Testis (tissue), 2 donors: ENCODE measurements around the gene GABARAPL2.

Experiments
- POLR2A ChIP-seq: fragments of 450-650 bp; IDR thresholded peaks from one replicate; pipeline ENCODE4 v1.6.1; 2017; ENCODE audit warnings: antibody characterized with exemption, mild to moderate bottlenecking, moderate library complexity
- TF ChIP-seq, protein P1 (sequence below), 3 experiments: fragments of 450-650 bp in 2 of 3; fragments of 200-600 bp in 1 of 3; sonication (generic) in 1 of 3; IDR thresholded peaks; one replicate each; pipeline ENCODE4 v1.5.1; 2016 to 2019; ENCODE audit warnings: antibody characterized with exemption in 3 of 3, mild to moderate bottlenecking in 2 of 3, moderate library complexity in 1 of 3

DNA sequence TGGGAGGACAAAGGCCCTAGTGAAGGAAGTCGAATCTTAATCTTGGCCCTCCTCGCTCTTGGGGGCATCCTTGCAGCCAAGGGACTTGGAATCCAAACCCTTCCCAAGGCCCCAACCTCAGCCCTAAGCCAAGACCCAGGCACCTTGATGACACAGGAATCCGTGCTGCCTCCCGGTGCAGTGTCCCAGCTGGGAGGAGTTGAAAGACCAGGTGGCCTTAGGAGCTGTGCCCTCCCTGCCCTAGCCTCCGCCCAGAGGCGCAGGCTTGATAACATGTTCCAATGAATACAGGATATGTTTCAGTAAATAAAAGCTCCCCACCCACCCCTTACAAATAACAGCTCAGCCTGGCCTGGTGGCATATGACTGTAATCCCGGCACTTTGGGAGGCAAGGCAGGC, 30.3 kb upstream of the GABARAPL2 start, which contains the start of gene CHST5:
- TF ChIP-seq, protein P1, sequence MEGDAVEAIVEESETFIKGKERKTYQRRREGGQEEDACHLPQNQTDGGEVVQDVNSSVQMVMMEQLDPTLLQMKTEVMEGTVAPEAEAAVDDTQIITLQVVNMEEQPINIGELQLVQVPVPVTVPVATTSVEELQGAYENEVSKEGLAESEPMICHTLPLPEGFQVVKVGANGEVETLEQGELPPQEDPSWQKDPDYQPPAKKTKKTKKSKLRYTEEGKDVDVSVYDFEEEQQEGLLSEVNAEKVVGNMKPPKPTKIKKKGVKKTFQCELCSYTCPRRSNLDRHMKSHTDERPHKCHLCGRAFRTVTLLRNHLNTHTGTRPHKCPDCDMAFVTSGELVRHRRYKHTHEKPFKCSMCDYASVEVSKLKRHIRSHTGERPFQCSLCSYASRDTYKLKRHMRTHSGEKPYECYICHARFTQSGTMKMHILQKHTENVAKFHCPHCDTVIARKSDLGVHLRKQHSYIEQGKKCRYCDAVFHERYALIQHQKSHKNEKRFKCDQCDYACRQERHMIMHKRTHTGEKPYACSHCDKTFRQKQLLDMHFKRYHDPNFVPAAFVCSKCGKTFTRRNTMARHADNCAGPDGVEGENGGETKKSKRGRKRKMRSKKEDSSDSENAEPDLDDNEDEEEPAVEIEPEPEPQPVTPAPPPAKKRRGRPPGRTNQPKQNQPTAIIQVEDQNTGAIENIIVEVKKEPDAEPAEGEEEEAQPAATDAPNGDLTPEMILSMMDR (IDR thresholded peaks at IDR 0.05) = no peak
- TF ChIP-seq POLR2A = no peak
